ENCODE data around the gene CXXC1. TPM values are rescaled to one million over a fixed set of nuclear protein-coding genes. Genes with fewer than 3 reads are reported as not detected.

CXXC1 gene
- total and polyA plus RNA-seq, 2 of the 13 experiments (the other 11 are each of a cell fraction or from before 2014, with no cell fraction given): 32.9 to 39.0 TPM

GRCh38 chr18:50298443-50299284 lies 11.2 kb upstream of the CXXC1 start (continued):
- TF ChIP-seq ZNF24 (IDR thresholded peaks at IDR 0.05): no peak
- TF ChIP-seq, protein P1, sequence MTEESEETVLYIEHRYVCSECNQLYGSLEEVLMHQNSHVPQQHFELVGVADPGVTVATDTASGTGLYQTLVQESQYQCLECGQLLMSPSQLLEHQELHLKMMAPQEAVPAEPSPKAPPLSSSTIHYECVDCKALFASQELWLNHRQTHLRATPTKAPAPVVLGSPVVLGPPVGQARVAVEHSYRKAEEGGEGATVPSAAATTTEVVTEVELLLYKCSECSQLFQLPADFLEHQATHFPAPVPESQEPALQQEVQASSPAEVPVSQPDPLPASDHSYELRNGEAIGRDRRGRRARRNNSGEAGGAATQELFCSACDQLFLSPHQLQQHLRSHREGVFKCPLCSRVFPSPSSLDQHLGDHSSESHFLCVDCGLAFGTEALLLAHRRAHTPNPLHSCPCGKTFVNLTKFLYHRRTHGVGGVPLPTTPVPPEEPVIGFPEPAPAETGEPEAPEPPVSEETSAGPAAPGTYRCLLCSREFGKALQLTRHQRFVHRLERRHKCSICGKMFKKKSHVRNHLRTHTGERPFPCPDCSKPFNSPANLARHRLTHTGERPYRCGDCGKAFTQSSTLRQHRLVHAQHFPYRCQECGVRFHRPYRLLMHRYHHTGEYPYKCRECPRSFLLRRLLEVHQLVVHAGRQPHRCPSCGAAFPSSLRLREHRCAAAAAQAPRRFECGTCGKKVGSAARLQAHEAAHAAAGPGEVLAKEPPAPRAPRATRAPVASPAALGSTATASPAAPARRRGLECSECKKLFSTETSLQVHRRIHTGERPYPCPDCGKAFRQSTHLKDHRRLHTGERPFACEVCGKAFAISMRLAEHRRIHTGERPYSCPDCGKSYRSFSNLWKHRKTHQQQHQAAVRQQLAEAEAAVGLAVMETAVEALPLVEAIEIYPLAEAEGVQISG (CRISPR knock-in tag; IDR thresholded peaks at IDR 0.05): no peak
- TF ChIP-seq ZNF768 (CRISPR knock-in tag; IDR thresholded peaks at IDR 0.05): no peak
- no peak for TF ChIP-seq NR0B2 (CRISPR knock-in tag; IDR thresholded peaks at IDR 0.05)
- TF ChIP-seq SIX1 (CRISPR knock-in tag; IDR thresholded peaks at IDR 0.05; ENCODE audit: borderline replicate concordance): no peak
- TF ChIP-seq, protein P2, sequence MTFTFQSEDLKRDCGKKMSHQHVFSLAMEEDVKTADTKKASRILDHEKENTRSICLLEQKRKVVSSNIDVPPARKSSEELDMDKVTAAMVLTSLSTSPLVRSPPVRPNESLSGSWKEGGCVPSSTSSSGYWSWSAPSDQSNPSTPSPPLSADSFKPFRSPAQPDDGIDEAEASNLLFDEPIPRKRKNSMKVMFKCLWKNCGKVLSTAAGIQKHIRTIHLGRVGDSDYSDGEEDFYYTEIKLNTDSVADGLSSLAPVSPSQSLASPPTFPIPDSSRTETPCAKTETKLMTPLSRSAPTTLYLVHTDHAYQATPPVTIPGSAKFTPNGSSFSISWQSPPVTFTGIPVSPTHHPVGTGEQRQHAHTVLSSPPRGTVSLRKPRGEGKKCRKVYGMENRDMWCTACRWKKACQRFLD (CRISPR knock-in tag; IDR thresholded peaks at IDR 0.05; ENCODE audit: borderline replicate concordance): no peak
- TF ChIP-seq, protein P3, sequence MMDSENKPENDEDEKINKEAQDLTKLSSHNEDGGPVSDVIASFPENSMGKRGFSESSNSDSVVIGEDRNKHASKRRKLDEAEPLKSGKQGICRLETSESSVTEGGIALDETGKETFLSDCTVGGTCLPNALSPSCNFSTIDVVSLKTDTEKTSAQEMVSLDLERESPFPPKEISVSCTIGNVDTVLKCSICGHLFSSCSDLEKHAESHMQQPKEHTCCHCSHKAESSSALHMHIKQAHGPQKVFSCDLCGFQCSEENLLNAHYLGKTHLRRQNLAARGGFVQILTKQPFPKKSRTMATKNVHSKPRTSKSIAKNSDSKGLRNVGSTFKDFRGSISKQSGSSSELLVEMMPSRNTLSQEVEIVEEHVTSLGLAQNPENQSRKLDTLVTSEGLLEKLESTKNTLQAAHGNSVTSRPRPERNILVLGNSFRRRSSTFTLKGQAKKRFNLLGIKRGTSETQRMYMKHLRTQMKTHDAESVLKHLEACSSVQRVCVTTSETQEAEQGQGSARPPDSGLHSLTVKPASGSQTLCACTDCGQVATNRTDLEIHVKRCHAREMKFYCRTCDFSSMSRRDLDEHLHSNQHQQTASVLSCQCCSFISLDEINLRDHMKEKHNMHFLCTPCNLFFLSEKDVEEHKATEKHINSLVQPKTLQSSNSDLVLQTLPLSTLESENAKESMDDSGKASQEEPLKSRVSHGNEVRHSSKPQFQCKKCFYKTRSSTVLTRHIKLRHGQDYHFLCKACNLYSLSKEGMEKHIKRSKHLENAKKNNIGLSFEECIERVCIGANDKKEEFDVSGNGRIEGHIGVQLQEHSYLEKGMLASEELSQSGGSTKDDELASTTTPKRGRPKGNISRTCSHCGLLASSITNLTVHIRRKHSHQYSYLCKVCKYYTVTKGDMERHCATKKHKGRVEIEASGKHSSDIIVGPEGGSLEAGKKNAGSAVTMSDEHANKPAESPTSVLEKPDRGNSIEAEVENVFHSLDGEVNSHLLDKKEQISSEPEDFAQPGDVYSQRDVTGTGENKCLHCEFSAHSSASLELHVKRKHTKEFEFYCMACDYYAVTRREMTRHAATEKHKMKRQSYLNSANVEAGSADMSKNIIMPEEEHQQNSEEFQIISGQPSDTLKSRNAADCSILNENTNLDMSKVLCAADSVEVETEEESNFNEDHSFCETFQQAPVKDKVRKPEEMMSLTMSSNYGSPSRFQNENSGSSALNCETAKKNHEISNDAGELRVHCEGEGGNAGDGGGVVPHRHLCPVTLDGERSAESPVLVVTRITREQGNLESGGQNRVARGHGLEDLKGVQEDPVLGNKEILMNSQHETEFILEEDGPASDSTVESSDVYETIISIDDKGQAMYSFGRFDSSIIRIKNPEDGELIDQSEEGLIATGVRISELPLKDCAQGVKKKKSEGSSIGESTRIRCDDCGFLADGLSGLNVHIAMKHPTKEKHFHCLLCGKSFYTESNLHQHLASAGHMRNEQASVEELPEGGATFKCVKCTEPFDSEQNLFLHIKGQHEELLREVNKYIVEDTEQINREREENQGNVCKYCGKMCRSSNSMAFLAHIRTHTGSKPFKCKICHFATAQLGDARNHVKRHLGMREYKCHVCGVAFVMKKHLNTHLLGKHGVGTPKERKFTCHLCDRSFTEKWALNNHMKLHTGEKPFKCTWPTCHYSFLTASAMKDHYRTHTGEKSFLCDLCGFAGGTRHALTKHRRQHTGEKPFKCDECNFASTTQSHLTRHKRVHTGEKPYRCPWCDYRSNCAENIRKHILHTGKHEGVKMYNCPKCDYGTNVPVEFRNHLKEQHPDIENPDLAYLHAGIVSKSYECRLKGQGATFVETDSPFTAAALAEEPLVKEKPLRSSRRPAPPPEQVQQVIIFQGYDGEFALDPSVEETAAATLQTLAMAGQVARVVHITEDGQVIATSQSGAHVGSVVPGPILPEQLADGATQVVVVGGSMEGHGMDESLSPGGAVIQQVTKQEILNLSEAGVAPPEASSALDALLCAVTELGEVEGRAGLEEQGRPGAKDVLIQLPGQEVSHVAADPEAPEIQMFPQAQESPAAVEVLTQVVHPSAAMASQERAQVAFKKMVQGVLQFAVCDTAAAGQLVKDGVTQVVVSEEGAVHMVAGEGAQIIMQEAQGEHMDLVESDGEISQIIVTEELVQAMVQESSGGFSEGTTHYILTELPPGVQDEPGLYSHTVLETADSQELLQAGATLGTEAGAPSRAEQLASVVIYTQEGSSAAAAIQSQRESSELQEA (CRISPR knock-in tag; IDR thresholded peaks at IDR 0.05; ENCODE audit: not compliant biosample characterization): no peak
- no peak for TF ChIP-seq SRSF9 (IDR thresholded peaks at IDR 0.05; ENCODE audit: borderline replicate concordance, insufficient read depth, low read depth, low read length, poor library complexity, severe bottlenecking)
- no peak for TF ChIP-seq ZFP36L2 (CRISPR knock-in tag; IDR thresholded peaks at IDR 0.05)
